Common myeloid progenitor, CD34-positive (primary cell): ENCODE results near the gene MSRB3.

Experiments
- CTCF ChIA-PET: fragments of 350-600 bp; sonication (Branson Sonifier 250); formaldehyde crosslinking; loops from one replicate; lab custom pipeline; 2021; ENCODE audit warnings: antibody characterized with exemption; lab: Charles Lee
- POLR2A ChIA-PET: fragments of 350-600 bp; sonication (Branson Sonifier 250); formaldehyde crosslinking; loops from one replicate; lab custom pipeline; 2021; ENCODE audit warnings: antibody characterized with exemption; lab: Charles Lee
- DNase-seq, 3 donors: peaks; one replicate each; pipeline versions ENCODE4 v3.0.0 to v3.0.0-alpha.2; 2013
- H3K27ac ChIP-seq, 2 experiments: 1 replicate in 1 of 2; 2 replicates in 1 of 2; pipeline ENCODE4 v1.7.0; 2013; ENCODE audit warnings: inconsistent platforms in 2 of 2, low read length in 2 of 2, mild to moderate bottlenecking in 2 of 2, low read depth in 1 of 2, moderate library complexity in 1 of 2; ENCODE audit not compliant: severe bottlenecking in 2 of 2, insufficient read depth in 1 of 2, poor library complexity in 1 of 2
- H3K27me3 ChIP-seq, 5 experiments: replicated peaks in 2 of 5; 1 replicate in 3 of 5; 2 replicates in 2 of 5; pipeline versions ENCODE4 v1.6.1 to v1.7.0; 2013; ENCODE audit warnings: low read length in 4 of 5, mild to moderate bottlenecking in 2 of 5, moderate library complexity in 2 of 5, inconsistent platforms in 1 of 5; ENCODE audit not compliant: insufficient read depth in 5 of 5, control insufficient read depth in 4 of 5
- H3K36me3 ChIP-seq, 4 experiments: 1 replicate in 2 of 4; 2 replicates in 2 of 4; pipeline versions ENCODE4 v1.6.1 to v1.7.0; 2013; ENCODE audit warnings: low read length in 3 of 4, control low read depth in 1 of 4, mild to moderate bottlenecking in 1 of 4; ENCODE audit not compliant: control insufficient read depth in 4 of 4, insufficient read depth in 4 of 4
- H3K4me1 ChIP-seq, 4 experiments: 1 replicate in 3 of 4; 2 replicates in 1 of 4; pipeline versions ENCODE4 v1.6.1 to v1.7.1; 2013; ENCODE audit warnings: low read length in 3 of 4, mild to moderate bottlenecking in 3 of 4, control low read depth in 1 of 4, inconsistent platforms in 1 of 4, moderate library complexity in 1 of 4; ENCODE audit not compliant: control insufficient read depth in 4 of 4, insufficient read depth in 4 of 4; ENCODE audit errors: control extremely low read depth in 1 of 4
- H3K4me3 ChIP-seq, 7 experiments: 1 replicate in 4 of 7; 2 replicates in 3 of 7; pipeline versions ENCODE4 v1.5.1 to v1.7.0; 2013; ENCODE audit warnings: mild to moderate bottlenecking in 7 of 7, low read length in 6 of 7, moderate library complexity in 6 of 7, inconsistent platforms in 2 of 7, low read depth in 2 of 7, control low read depth in 1 of 7; ENCODE audit not compliant: insufficient read depth in 4 of 7, control insufficient read depth in 1 of 7; ENCODE audit errors: extremely low read depth in 1 of 7
- H3K9me3 ChIP-seq, 5 experiments: 1 replicate in 4 of 5; 2 replicates in 1 of 5; pipeline versions ENCODE4 v1.6.1 to v1.7.1; 2013; ENCODE audit warnings: low read length in 4 of 5, mild to moderate bottlenecking in 2 of 5, inconsistent platforms in 1 of 5, low read depth in 1 of 5, moderate library complexity in 1 of 5; ENCODE audit not compliant: control insufficient read depth in 4 of 5, insufficient read depth in 2 of 5; ENCODE audit errors: control extremely low read depth in 1 of 5
- WGBS: methylation state at CpG from one replicate; pipeline ENCODE4 v1.1.5; 2013; ENCODE audit not compliant: insufficient coverage; 5-methylcytosine and 5-hydroxymethylcytosine counted together

Gene MSRB3

DNA sequence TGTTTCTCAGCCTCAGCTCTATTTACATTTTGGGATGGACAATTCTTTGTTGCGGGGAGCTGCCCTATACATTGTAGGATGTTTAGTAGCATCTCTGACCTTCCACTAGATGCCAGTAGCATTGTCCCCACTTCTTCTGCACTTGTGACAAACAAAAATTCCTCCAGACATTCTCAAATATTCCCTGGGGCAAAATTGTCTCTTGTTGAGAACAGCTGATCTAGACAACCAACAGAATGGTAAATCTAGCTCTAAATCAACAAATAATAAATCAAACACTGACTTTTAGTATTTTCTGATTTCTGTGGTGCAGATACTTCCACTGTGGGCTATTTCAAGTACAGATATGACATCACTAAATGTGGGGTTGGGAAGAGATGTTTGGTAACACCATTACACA lies 60.7 kb downstream of the MSRB3 start:
- no peak for DNase-seq
- peaks cover 0 to 34% (median 10%) of the 10 kb centered on the region in 4 experiments for H3K36me3 ChIP-seq
- H3K4me1 ChIP-seq = no peaks in the 10 kb centered on the region
- no peaks in the 10 kb centered on the region for H3K9me3 ChIP-seq
- H3K4me3 ChIP-seq = no peak overlapping the region
- CTCF ChIA-PET = interaction anchor here (1.0 to 1.4 kb wide), 2 partner anchors 17 to 25 kb away, joined by 3 to 4 read pairs; no protein-coding TSS in a partner anchor
- no peaks in the 10 kb centered on the region for H3K27me3 ChIP-seq
- no peak overlapping the region for H3K27ac ChIP-seq
- POLR2A ChIA-PET = no interaction called here
- 100% methylated on average over 1 of the region's 1 CpG for WGBS

DNA sequence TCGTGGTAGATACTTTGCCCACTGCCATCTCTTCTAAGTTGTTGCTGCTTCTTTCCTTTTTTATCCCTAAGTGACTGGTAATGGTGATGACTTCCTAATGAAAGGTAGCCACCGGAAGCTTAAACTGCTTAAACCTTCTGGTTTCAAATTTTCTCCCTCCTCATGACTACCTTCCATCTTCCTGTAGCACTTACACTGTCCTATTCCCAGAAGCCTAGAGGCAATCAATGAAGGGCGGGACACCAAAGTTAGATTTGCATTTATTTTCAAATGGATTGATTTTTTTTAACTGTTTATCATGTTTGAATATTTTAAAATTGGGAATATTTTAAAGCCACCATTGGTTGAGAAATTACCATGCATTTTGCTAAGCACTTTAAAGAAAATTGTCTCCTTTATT lies 64.7 kb downstream of the MSRB3 start:
- ChIA-PET CTCF (interaction anchor here (1.3 kb wide), 1 partner anchor 9 kb away, joined by 3 read pairs; no protein-coding TSS in a partner anchor), POLR2A (no interaction called here)
- DNase-seq = no peak
- H3K36me3 ChIP-seq = peaks cover 0 to 9% (median 2%) of the 10 kb centered on the region in 4 experiments
- no peaks in the 10 kb centered on the region for H3K9me3 ChIP-seq
- no peaks in the 10 kb centered on the region for H3K27me3 ChIP-seq
- no peak overlapping the region for H3K27ac ChIP-seq
- H3K4me3 ChIP-seq = no peak overlapping the region
- no CpG with 5 or more reads among the region's 3 CpGs for WGBS
- H3K4me1 ChIP-seq = no peaks in the 10 kb centered on the region

DNA sequence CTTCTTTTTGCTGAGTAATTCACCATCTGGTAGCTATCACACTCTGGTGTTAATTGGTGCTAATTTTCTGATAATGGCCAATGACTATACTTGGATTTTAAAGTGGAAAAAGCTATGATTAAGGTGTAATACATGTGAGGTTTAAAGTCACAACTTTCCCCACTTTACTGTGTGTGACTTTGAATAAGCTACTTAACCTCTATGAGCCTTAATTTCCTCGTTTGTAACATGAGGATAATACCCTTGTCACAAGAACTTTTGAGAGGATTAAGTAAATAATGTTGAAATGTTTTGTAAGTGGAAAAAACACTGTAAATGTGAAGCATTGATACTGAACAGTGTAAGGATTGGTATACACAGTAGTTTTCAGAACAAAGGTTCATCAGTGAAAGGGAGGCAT lies 65.3 kb downstream of the MSRB3 start:
- ChIA-PET POLR2A (no interaction called here), CTCF (interaction anchor here (1.3 to 1.6 kb wide), 2 partner anchors 10 to 18 kb away, joined by 3 read pairs; no protein-coding TSS in a partner anchor)
- Histone ChIP-seq H3K27ac (no peak overlapping the region), H3K4me1 (no peaks in the 10 kb centered on the region), H3K27me3 (no peaks in the 10 kb centered on the region), H3K9me3 (no peaks in the 10 kb centered on the region), H3K4me3 (no peak overlapping the region), H3K36me3 (peaks cover 0 to 6% (median 2%) of the 10 kb centered on the region in 4 experiments)
- no CpG with 5 or more reads among the region's 1 CpG for WGBS
- no peak for DNase-seq

DNA sequence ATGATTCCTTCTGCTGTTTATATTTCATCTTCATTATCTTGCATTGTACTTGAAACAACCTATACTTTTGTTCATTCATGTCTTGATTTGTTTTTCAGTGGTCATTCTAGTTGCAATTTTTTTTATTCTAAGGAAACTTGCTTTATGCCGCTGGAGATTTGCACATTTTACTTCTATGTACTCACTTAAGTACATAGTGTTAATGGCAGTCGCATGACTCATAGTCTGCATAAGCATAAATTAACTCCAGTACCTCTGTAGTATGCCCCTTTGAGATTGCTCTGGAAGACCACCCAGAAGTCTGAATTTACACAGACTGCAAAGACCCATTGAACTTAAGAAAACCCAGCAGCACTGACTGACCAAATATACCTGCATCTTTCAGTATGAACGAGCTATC lies 77.0 kb downstream of the MSRB3 start:
- no peak overlapping the region for H3K4me3 ChIP-seq
- WGBS = no CpG with 5 or more reads among the region's 3 CpGs
- peaks cover 0 to 5% (median 0%) of the 10 kb centered on the region in 4 experiments for H3K4me1 ChIP-seq
- DNase-seq = peak in 1 of 3 donors; percentile 20
- peaks cover 0 to 3% (median 0%) of the 10 kb centered on the region in 5 experiments for H3K9me3 ChIP-seq
- no peak overlapping the region for H3K27ac ChIP-seq
- no peaks in the 10 kb centered on the region for H3K27me3 ChIP-seq
- peaks cover 3 to 4% (median 3%) of the 10 kb centered on the region in 4 experiments for H3K36me3 ChIP-seq
- CTCF ChIA-PET = no interaction called here
- POLR2A ChIA-PET = no interaction called here

DNA sequence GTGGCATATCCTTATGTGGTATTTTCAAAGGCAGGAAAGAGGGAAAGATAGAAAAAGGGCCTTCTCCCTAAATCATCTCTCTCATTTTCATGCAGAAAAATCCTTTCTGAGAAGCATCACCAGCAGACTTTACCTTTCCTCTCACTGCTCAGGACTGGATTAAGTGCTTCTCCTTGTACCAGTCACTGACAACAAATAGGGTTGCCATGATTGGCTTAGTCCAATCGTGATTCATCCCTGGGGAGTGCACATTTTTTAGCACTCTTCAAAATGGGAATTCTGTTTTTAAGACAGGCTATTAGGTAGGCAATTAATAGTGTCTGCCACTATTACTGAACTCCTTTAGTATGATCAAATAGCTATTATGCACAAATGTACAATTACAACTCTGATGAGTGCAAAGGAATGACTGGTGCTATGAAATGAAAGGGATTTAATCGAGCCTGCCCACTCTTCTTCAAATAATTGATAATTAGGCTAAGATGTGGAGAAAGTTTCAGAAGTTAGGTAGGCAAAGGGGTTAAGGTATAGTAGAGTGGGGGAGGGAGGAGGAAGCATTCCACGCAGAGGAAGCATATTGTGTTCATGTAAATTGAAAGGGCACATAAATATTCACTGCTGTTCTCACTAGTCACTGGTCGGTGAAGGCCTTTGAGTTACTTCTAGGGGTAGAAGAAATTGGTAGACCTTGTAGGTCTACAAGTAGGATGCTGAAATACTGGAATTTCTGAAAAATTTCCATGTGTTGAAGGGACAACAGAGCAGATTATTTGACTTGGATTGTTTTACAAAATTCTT lies 84.0 kb downstream of the MSRB3 start:
- H3K4me1 ChIP-seq = peaks cover 0 to 15% (median 0%) of the 10 kb centered on the region in 4 experiments
- H3K27ac ChIP-seq = no peak overlapping the region
- DNase-seq = peak in 2 of 3 donors; percentile 18 to 31
- peaks cover 0 to 16% (median 7%) of the 10 kb centered on the region in 4 experiments for H3K36me3 ChIP-seq
- ChIA-PET CTCF (interaction anchor here (1.5 kb wide), 1 partner anchor 18 kb away, joined by 3 read pairs; no protein-coding TSS in a partner anchor), POLR2A (no interaction called here)
- H3K4me3 ChIP-seq = peak overlapping the region in 1 of 7 experiments; percentile 9
- H3K9me3 ChIP-seq = no peaks in the 10 kb centered on the region
- no peaks in the 10 kb centered on the region for H3K27me3 ChIP-seq
- WGBS = 7% methylated on average over 2 of the region's 4 CpGs

DNA sequence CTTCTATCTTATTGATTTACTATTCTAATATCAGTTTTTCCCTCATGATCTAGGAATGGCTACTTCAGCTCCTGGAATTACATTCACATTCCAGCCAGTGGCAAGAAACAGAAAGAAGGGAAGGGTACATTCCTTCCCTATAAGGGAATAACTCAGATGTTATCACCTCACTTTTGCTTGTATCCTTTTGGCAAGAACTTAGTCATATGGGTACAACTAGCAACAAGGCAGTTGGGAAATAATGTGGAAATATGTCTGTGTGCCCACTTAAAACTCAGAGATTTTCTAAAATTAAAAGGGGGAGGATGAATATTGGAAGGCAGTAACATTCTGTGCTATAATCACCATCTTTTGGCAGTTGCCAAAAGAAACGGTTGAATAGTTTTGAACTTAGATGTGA lies 85.6 kb downstream of the MSRB3 start:
- no peaks in the 10 kb centered on the region for H3K27me3 ChIP-seq
- H3K4me3 ChIP-seq = no peak overlapping the region
- peaks cover 0 to 15% (median 0%) of the 10 kb centered on the region in 4 experiments for H3K4me1 ChIP-seq
- peaks cover 0 to 16% (median 5%) of the 10 kb centered on the region in 4 experiments for H3K36me3 ChIP-seq
- DNase-seq = no peak
- CTCF ChIA-PET = no interaction called here
- no peaks in the 10 kb centered on the region for H3K9me3 ChIP-seq
- POLR2A ChIA-PET = no interaction called here
- WGBS = no CpG with 5 or more reads among the region's 1 CpG
- H3K27ac ChIP-seq = no peak overlapping the region

DNA sequence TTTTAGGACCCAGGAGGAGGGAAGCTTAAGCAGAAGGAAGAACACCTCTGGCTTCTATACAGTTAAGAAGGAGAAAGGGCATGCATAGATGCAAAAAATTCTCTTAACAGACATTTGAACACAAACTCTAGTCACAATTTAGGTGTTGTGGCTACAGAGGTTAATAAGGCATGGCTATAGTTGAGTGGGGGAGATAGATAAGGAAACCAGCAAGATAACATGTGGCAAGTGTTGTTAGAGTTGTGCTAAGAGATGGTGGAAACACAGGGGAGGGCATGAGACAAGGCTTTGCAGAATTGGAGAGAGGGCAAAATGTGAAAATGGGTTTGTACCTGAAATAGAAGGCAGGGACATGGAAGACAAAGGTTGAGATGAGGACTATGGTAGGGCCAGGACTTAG lies 88.9 kb downstream of the MSRB3 start:
- no peaks in the 10 kb centered on the region for H3K27me3 ChIP-seq
- peaks cover 0 to 17% (median 3%) of the 10 kb centered on the region in 4 experiments for H3K36me3 ChIP-seq
- no peak overlapping the region for H3K27ac ChIP-seq
- ChIA-PET CTCF (no interaction called here), POLR2A (no interaction called here)
- peak; percentile 13 to 60 (median 36) for DNase-seq
- peaks cover 0 to 7% (median 0%) of the 10 kb centered on the region in 4 experiments for H3K4me1 ChIP-seq
- no peaks in the 10 kb centered on the region for H3K9me3 ChIP-seq
- H3K4me3 ChIP-seq = no peak overlapping the region
